Measurements from ENCODE around the gene ZNF578. TPM values are rescaled to one million over a fixed set of nuclear protein-coding genes. Genes with fewer than 3 reads are reported as not detected.
"Not testable (repeated sequence)": the region's sequence is repeated elsewhere in the genome, so short reads cannot be mapped to it uniquely, and the experiment has no call there.

Gene ZNF578
- total and polyA plus RNA-seq, 5 experiments from 2014 or later: 3.0 to 6.1 (median 3.5) TPM

- H3K27me3 Mint-ChIP-seq, POLR2A ChIA-PET, ATAC-seq: not testable (repeated sequence)
- Mint-ChIP-seq H3K36me3 (peaks cover 22 to 82% (median 75%) of the 10 kb centered on the region in 3 donors), H3K4me3 (peak overlapping the region in 7 of 10 donors; percentile 18 to 82 (median 28)), H3K4me1 (peaks cover 9 to 34% (median 28%) of the 10 kb centered on the region in 4 donors), H3K9me3 (peaks cover 0 to 73% (median 9%) of the 10 kb centered on the region in 9 donors), H3K27ac (peak overlapping the region; percentile 1 to 92 (median 72))
- peak in 1 of 10 donors; percentile 9 for DNase-seq
Measured at GRCh38 chr19:52542541-52542940, 89.2 kb downstream of the ZNF578 start.

- Mint-ChIP-seq H3K4me3 (peak overlapping the region in 7 of 10 donors; percentile 1 to 82 (median 24)), H3K36me3 (peaks cover 28 to 88% (median 81%) of the 10 kb centered on the region in 3 donors), H3K9me3 (peaks cover 0 to 77% (median 9%) of the 10 kb centered on the region in 9 donors), H3K4me1 (peaks cover 9 to 36% (median 28%) of the 10 kb centered on the region in 4 donors), H3K27me3 (no peaks in the 10 kb centered on the region), H3K27ac (peak overlapping the region; percentile 47 to 92 (median 72))
- DNase-seq (peak in 2 of 10 donors; percentile 4 to 38), ATAC-seq (peak; percentile 46 to 84)
- POLR2A ChIA-PET: no interaction called here
Measured at GRCh38 chr19:52542984-52543664, 89.8 kb downstream of the ZNF578 start.

GRCh38 chr19:52554216-52554971 is 101.0 kb downstream of the ZNF578 start:
- POLR2A ChIA-PET: no interaction called here
- Mint-ChIP-seq H3K27ac (no peak overlapping the region), H3K36me3 (peaks cover 58 to 90% (median 73%) of the 10 kb centered on the region in 3 donors), H3K27me3 (no peaks in the 10 kb centered on the region), H3K4me3 (peak overlapping the region in 2 of 10 donors; percentile 3 to 15), H3K4me1 (peaks cover 0 to 3% (median under 1%) of the 10 kb centered on the region in 4 donors), H3K9me3 (peaks cover 0 to 96% (median 42%) of the 10 kb centered on the region in 9 donors)
- no peak for DNase-seq
- no peak for ATAC-seq

- POLR2A ChIA-PET: interaction anchor here (0.7 kb wide), 1 partner anchor 31 kb away, joined by 10 read pairs; no protein-coding TSS in a partner anchor
- H3K4me3 Mint-ChIP-seq: peak overlapping the region in 1 of 10 donors; percentile 18
- H3K36me3 Mint-ChIP-seq: peaks cover 63 to 89% (median 66%) of the 10 kb centered on the region in 3 donors
- no peaks in the 10 kb centered on the region for H3K27me3 Mint-ChIP-seq
- no peak overlapping the region for H3K27ac Mint-ChIP-seq
- ATAC-seq (no peak), DNase-seq (no peak)
- peaks cover 0 to 2% (median 0%) of the 10 kb centered on the region in 4 donors for H3K4me1 Mint-ChIP-seq
- H3K9me3 Mint-ChIP-seq: peaks cover 0 to 97% (median 40%) of the 10 kb centered on the region in 9 donors
Measured at GRCh38 chr19:52557231-52557995, 104.1 kb downstream of the ZNF578 start.

- Mint-ChIP-seq H3K9me3 (peaks cover 0 to 97% (median 33%) of the 10 kb centered on the region in 9 donors), H3K36me3 (peaks cover 59 to 89% (median 62%) of the 10 kb centered on the region in 3 donors)
- H3K27me3 Mint-ChIP-seq, H3K27ac Mint-ChIP-seq, DNase-seq, POLR2A ChIA-PET, ATAC-seq, H3K4me1 Mint-ChIP-seq, H3K4me3 Mint-ChIP-seq: not testable (repeated sequence)
Measured at GRCh38 chr19:52558732-52559445, 105.5 kb downstream of the ZNF578 start.

- H3K27ac Mint-ChIP-seq, POLR2A ChIA-PET, H3K4me3 Mint-ChIP-seq, DNase-seq, ATAC-seq, H3K4me1 Mint-ChIP-seq, H3K27me3 Mint-ChIP-seq: not testable (repeated sequence)
- H3K36me3 Mint-ChIP-seq: peaks cover 48 to 81% (median 50%) of the 10 kb centered on the region in 3 donors
- H3K9me3 Mint-ChIP-seq: peaks cover 7 to 96% (median 26%) of the 10 kb centered on the region in 9 donors
Measured at GRCh38 chr19:52561611-52562010, 108.3 kb downstream of the ZNF578 start.

Other genes starting within 250 kb of the ZNF578 start
- gene ZNF766, start 184.0 kb upstream of the ZNF578 start, total RNA-seq: 10 to 100 TPM; 61.0 to 67.2 TPM
- gene ZNF766, start 184.0 kb upstream of the ZNF578 start, polyA plus RNA-seq: 10 to 100 TPM; 49.6 to 70.5 (median 61.8) TPM
- 10 to 100 TPM; 27.3 to 28.2 TPM for gene ZNF480, start 156.4 kb upstream of the ZNF578 start, total RNA-seq
- 10 to 100 TPM; 22.6 to 30.2 (median 29.1) TPM for gene ZNF480, start 156.4 kb upstream of the ZNF578 start, polyA plus RNA-seq
- gene ZNF610, start 117.3 kb upstream of the ZNF578 start, total RNA-seq: 1 to 10 TPM; 4.5 to 7.5 TPM
- gene ZNF610, start 117.3 kb upstream of the ZNF578 start, polyA plus RNA-seq: 1 to 10 TPM in 2 of 3 donors, under 1 TPM in 1; 0.97 to 3.2 (median 1.2) TPM
- 10 to 100 TPM; 46.5 to 57.9 TPM for gene ZNF880, start 83.6 kb upstream of the ZNF578 start, total RNA-seq
- 10 to 100 TPM; 38.7 to 46.8 (median 40.4) TPM for gene ZNF880, start 83.6 kb upstream of the ZNF578 start, polyA plus RNA-seq
- 10 to 100 TPM; 57.9 to 62.4 TPM for gene ZNF528, start 55.7 kb upstream of the ZNF578 start, total RNA-seq
- gene ZNF528, start 55.7 kb upstream of the ZNF578 start, polyA plus RNA-seq: 10 to 100 TPM in 2 of 3 donors, 1 to 10 TPM in 1; 9.2 to 12.4 (median 11.0) TPM
- gene ZNF534, start 24.4 kb upstream of the ZNF578 start, total RNA-seq: not detected
- gene ZNF534, start 24.4 kb upstream of the ZNF578 start, polyA plus RNA-seq: not detected
- gene ZNF808, start 74.1 kb downstream of the ZNF578 start, total RNA-seq: 10 to 100 TPM; 51.6 to 58.3 TPM
- gene ZNF808, start 74.1 kb downstream of the ZNF578 start, polyA plus RNA-seq: 10 to 100 TPM in 2 of 3 donors, 1 to 10 TPM in 1; 8.0 to 13.2 (median 12.9) TPM
- gene ZNF701, start 116.7 kb downstream of the ZNF578 start, total RNA-seq: 10 to 100 TPM; 35.8 to 40.3 TPM
- gene ZNF701, start 116.7 kb downstream of the ZNF578 start, polyA plus RNA-seq: 10 to 100 TPM; 13.6 to 14.4 (median 14.1) TPM
- 100 to 1,000 TPM; 112 to 113 TPM for gene ZNF83, start 184.8 kb downstream of the ZNF578 start, total RNA-seq
- 10 to 100 TPM; 10.9 to 18.3 (median 13.8) TPM for gene ZNF83, start 184.8 kb downstream of the ZNF578 start, polyA plus RNA-seq

All from naive thymus-derived CD8-positive, alpha-beta T cell (primary cell).